Measurements from ENCODE around the gene ARHGAP44.
A peak's percentile ranks its signal among the peaks of the same experiment; 100 is the strongest.

ARHGAP44 gene

DNA sequence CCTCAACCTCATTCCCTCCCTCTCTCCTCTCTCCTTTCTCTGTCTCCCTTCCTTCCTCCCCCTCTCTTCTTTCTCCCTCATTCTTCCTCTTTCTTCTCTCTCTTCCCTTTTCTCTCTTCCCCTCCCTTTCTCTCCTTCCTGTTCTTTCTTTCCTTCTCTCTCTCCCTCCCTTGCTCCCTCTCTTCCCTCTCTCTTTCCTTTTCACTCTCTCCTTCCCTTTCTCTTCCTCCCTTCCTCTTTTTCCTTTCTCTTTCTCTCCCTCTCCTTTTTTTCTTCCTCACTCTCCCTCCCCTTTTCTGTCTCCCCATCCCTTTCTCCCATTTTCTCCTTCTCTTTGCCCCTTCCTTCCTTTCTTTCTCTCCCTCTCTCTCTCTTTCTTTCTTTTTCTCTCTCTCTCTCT is 236.4 kb downstream of the ARHGAP44 start:
- DNase-seq (ENCODE audit: low spot score): no peak

GRCh38 chr17:13027246-13027645 is 237.9 kb downstream of the ARHGAP44 start:
- no peak for DNase-seq (ENCODE audit: low spot score)

- DNase-seq (ENCODE audit: low spot score): no peak
These were observed 240.0 kb downstream of the ARHGAP44 start for GRCh38 chr17:13029340-13029739.

DNA sequence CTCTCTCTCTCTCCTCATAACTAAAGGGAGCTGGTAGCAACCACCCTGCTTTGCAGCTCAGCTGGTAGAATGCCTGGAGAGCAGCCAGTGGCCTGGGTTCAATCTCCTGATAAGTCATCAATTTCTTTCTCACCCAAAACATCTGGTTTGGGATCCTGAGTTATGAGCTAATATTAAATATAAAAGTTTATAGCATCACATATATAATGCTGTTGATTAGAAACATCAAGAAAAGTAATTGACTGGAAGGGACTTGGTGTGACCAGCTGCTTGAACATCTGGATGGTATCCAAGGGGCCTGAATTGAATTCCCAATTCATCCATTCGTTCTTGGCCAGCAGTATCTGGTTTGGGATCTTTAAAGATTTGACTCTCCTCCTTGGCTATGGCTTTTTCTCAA is 240.8 kb downstream of the ARHGAP44 start:
- DNase-seq (ENCODE audit: low spot score): no peak

DNA sequence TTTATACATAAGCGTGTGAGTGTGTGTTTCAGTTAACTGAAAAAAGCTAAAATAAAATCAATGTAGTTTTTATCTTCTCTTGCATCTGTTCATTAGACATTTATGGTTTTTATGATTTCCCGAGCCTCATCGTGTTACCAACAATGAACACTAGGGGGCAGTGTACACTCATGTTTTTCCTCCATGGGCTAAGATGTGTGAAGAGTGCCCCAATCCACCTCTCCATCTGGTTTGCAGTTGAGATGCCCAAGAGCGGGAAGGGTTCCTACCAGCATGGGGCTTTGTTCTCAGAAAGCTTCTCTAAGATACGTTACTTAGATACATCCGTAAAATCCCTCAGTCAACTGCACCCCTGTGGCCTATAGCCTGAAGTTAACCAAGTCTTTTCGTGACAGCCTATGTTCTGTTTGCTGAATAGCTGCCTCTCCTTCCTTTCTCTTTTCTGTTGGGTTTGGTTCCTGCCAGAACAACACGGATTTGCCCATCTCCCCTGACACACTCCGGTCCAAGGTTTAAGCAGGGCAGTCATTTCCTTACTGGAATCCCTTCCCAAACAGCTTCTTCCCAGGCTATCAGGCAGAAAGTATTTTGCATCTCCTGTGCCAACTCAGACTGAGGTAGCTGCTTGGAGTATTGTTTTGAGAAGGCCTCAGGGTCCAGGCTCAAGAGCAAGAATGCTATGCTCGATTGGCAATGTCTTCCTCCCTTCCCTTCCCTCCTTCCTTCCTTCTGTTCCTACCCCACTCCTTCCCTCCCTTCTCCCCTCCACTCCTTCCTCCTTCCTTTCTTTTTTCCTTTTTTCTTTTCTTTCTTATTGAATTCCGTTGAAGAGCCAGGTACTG is 241.4 kb downstream of the ARHGAP44 start:
- peak; percentile 49 for DNase-seq (ENCODE audit: low spot score)

- DNase-seq (ENCODE audit: low spot score): peak; percentile 53
These were observed 242.5 kb downstream of the ARHGAP44 start for GRCh38 chr17:13031718-13032350.

GRCh38 chr17:13035420-13035819 is 246.1 kb downstream of the ARHGAP44 start:
- no peak for DNase-seq (ENCODE audit: low spot score)

DNA sequence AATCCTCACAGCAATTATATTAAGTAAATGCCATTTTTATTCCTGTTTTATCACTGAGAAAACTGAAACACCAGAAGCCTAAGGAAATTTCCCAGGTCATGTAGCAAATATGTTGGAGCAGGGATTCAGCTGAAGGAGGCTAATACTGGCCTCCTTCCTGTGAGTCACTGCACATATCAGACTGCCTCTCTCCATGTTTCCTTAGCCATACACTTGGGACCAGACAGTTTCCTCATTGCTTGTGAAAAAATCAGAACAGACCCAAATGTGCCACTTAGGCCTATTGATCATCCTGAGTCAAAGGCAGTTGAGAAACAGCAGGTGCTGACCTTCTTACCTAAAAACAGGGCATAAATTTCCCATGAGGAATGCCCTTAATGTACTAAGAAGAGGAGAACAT is 247.5 kb downstream of the ARHGAP44 start:
- DNase-seq (ENCODE audit: low spot score): no peak

- DNase-seq (ENCODE audit: low spot score): no peak
These were observed 249.8 kb downstream of the ARHGAP44 start for GRCh38 chr17:13038931-13039665.
